ENCODE data around the gene PRRC2B. TPM values are rescaled to one million over a fixed set of nuclear protein-coding genes. Genes with fewer than 3 reads are reported as not detected.

The PRRC2B gene
- total RNA-seq, 1 experiment from 2014 or later = 170 TPM

DNA sequence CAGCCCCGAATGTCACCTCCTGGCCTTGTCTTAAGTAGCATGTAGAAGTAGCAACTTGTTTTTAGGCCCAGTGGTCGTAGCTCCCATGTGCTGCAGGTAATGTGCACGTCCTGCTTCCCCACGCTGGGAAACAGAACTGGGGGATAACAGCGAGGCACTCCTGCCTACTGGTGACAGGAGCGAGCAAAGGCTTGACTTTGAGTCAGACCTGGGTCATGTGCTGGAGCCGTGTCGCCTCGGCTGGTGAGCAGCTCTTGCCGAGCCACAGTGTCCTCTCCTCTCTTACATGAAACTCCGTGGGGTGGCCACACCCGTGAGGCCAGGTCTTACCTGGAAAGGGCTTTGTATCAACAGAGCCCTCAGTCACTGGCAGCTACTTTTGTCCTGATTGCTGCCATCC is 91.3 kb downstream of the PRRC2B start:
- Histone ChIP-seq H3K9me2 (ENCODE audit: insufficient read depth) (no peaks in the 10 kb centered on the region), H4K20me1 (ENCODE audit: insufficient read depth) (peaks cover 1% of the 10 kb centered on the region; the same call in 1 of the 2 replicates), H3K27ac (ENCODE audit: low read depth, low read length) (no peak overlapping the region), H3K9ac (ENCODE audit: low read length) (no peak overlapping the region), H2AFZ (ENCODE audit: low read depth, low read length, poor library complexity, severe bottlenecking) (no peak overlapping the region), H3K9me3 (ENCODE audit: control insufficient read depth in 1 of 2, insufficient read depth in 1 of 2, low read depth in 1 of 2, low read length in 2 of 2) (no peaks in the 10 kb centered on the region), H3K4me1 (ENCODE audit: control insufficient read depth in 1 of 2, insufficient read depth in 2 of 2, low read length in 2 of 2) (no peaks in the 10 kb centered on the region), H3K4me3 (replicated peaks in 1 of 2; ENCODE audit: low read depth in 1 of 2, low read length in 2 of 2) (no peak overlapping the region), H3K4me2 (ENCODE audit: low read length) (no peak overlapping the region), H3K36me3 (ENCODE audit: control insufficient read depth in 1 of 2, insufficient read depth in 2 of 2, low read length in 2 of 2) (peaks cover 66 to 85% of the 10 kb centered on the region in 2 experiments), H3K79me2 (ENCODE audit: insufficient read depth, low read length) (peaks cover 18% of the 10 kb centered on the region; the same call in 1 of the 2 replicates), H3K27me3 (ENCODE audit: insufficient read depth, low read length) (no peaks in the 10 kb centered on the region)
- intact Hi-C loops (cut with micrococcal nuclease) = no loop called here
- ATAC-seq (no peak), DNase-seq (ENCODE audit: low read depth, low spot score) (no peak)
- TF ChIP-seq ZNF274 (IDR thresholded peaks at IDR 0.05; ENCODE audit: low read depth, low read length) (no peak), POLR2A (IDR thresholded peaks at IDR 0.05; ENCODE audit: borderline replicate concordance, extremely low read depth, insufficient read depth, insufficient read length) (no peak)
- no TSS peak for BruUV-seq (replicated peaks)
- RAD21 ChIA-PET (ENCODE audit: low non-redundant PET in 1 of 2, low total read pairs in 2 of 2, uncharacterized antibody in 2 of 2, unreplicated experiment in 2 of 2) = no interaction called here
- CTCF ChIA-PET = no interaction called here
- POLR2A ChIA-PET = no interaction called here

DNA sequence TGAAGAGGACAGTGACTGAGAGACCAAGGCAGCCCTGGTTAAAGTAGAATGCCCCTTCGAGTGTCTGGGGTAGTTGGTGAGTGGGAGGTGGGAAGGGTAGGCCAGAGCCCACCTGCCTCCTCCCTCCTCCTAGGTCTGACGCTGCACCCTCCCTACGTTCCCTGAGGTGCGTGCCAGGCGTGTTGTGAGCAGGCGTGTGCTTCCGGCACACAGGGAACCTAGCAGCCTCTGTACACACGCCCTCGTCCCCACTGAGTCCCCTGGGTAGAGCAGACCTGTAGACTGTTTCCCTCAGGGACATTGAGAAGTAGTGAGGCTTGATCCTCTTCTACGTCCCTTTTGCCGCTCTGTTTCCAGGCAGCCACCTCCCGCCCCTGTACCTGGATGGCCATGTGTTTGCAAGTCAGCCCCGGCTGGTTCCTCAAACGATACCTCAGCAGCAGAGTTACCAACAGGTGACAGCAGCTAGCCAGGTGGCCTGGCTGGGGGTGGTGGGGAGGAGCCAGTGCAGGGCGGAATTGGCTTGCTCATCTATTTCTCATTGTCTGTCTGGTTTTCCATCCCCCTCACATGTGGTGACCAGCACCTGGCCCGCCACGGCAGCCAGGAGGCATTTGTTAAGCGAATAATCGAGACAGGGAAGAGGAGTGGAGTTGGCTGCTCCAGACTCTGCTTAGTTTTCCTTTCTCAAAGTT is 92.0 kb downstream of the PRRC2B start:
- ChIA-PET POLR2A (no interaction called here), RAD21 (ENCODE audit: low non-redundant PET in 1 of 2, low total read pairs in 2 of 2, uncharacterized antibody in 2 of 2, unreplicated experiment in 2 of 2) (no interaction called here), CTCF (no interaction called here)
- no peaks in the 10 kb centered on the region for H3K27me3 ChIP-seq (ENCODE audit: insufficient read depth, low read length)
- DNase-seq (ENCODE audit: low read depth, low spot score) (no peak), ATAC-seq (no peak)
- H3K9me3 ChIP-seq (ENCODE audit: control insufficient read depth in 1 of 2, insufficient read depth in 1 of 2, low read depth in 1 of 2, low read length in 2 of 2) = no peaks in the 10 kb centered on the region
- H2AFZ ChIP-seq (ENCODE audit: low read depth, low read length, poor library complexity, severe bottlenecking) = no peak overlapping the region
- H3K79me2 ChIP-seq (ENCODE audit: insufficient read depth, low read length) = peaks cover 12% of the 10 kb centered on the region; the same call in 1 of the 2 replicates
- no peak overlapping the region for H3K27ac ChIP-seq (ENCODE audit: low read depth, low read length)
- H3K4me3 ChIP-seq (replicated peaks in 1 of 2; ENCODE audit: low read depth in 1 of 2, low read length in 2 of 2) = no peak overlapping the region
- intact Hi-C loops (cut with micrococcal nuclease) = no loop called here
- H3K36me3 ChIP-seq (ENCODE audit: control insufficient read depth in 1 of 2, insufficient read depth in 2 of 2, low read length in 2 of 2) = peaks cover 72 to 87% of the 10 kb centered on the region in 2 experiments
- H3K9me2 ChIP-seq (ENCODE audit: insufficient read depth) = no peaks in the 10 kb centered on the region
- no TSS peak for BruUV-seq (replicated peaks)
- no peak for TF ChIP-seq EGR1 (IDR thresholded peaks at IDR 0.05; ENCODE audit: low read depth)
- no peak for TF ChIP-seq EZH2 (IDR thresholded peaks at IDR 0.05)
- no peak for TF ChIP-seq MAX (IDR thresholded peaks at IDR 0.05)
- TF ChIP-seq POLR2A (IDR thresholded peaks at IDR 0.05; ENCODE audit: borderline replicate concordance, extremely low read depth, insufficient read depth, insufficient read length) = no peak
- no peak for TF ChIP-seq TCF7L2 (IDR thresholded peaks at IDR 0.05; ENCODE audit: borderline replicate concordance, extremely low read depth, insufficient read depth, insufficient read length)
- no peak for TF ChIP-seq ELF1 (IDR thresholded peaks at IDR 0.05; ENCODE audit: borderline replicate concordance, low read depth)
- no peak for TF ChIP-seq ZFX (IDR thresholded peaks at IDR 0.05)
- no peak for TF ChIP-seq CBX3 (IDR thresholded peaks at IDR 0.05; ENCODE audit: low read depth)
- TF ChIP-seq FOSL1 (IDR thresholded peaks at IDR 0.05; ENCODE audit: low read depth) = no peak
- TF ChIP-seq EZH2phosphoT487 (IDR thresholded peaks at IDR 0.05; ENCODE audit: borderline replicate concordance) = no peak
- TF ChIP-seq, protein P1, sequence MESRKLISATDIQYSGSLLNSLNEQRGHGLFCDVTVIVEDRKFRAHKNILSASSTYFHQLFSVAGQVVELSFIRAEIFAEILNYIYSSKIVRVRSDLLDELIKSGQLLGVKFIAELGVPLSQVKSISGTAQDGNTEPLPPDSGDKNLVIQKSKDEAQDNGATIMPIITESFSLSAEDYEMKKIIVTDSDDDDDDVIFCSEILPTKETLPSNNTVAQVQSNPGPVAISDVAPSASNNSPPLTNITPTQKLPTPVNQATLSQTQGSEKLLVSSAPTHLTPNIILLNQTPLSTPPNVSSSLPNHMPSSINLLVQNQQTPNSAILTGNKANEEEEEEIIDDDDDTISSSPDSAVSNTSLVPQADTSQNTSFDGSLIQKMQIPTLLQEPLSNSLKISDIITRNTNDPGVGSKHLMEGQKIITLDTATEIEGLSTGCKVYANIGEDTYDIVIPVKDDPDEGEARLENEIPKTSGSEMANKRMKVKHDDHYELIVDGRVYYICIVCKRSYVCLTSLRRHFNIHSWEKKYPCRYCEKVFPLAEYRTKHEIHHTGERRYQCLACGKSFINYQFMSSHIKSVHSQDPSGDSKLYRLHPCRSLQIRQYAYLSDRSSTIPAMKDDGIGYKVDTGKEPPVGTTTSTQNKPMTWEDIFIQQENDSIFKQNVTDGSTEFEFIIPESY (IDR thresholded peaks at IDR 0.05; ENCODE audit: extremely low read depth, insufficient replicate concordance, low read length) = no peak
- TF ChIP-seq CTCF (IDR thresholded peaks at IDR 0.05 in 2 of 3, conservative IDR thresholded peaks at IDR 0.05 in 1 of 3; ENCODE audit: borderline replicate concordance in 1 of 3, insufficient read depth in 1 of 3, low read depth in 2 of 3, low read length in 2 of 3) = no peak
- no peak for TF ChIP-seq SP1 (IDR thresholded peaks at IDR 0.05; ENCODE audit: low read depth)
- no peak for TF ChIP-seq ZNF274 (IDR thresholded peaks at IDR 0.05; ENCODE audit: low read depth, low read length)
- H3K4me1 ChIP-seq (ENCODE audit: control insufficient read depth in 1 of 2, insufficient read depth in 2 of 2, low read length in 2 of 2) = no peaks in the 10 kb centered on the region
- H3K9ac ChIP-seq (ENCODE audit: low read length) = no peak overlapping the region
- no peaks in the 10 kb centered on the region for H4K20me1 ChIP-seq (ENCODE audit: insufficient read depth)
- H3K4me2 ChIP-seq (ENCODE audit: low read length) = no peak overlapping the region

All from HCT116 (cell line).